HG03432 (cell line): ENCODE results near the gene ACCSL.

ENCODE experiments used
- ATAC-seq: cut with Tn5 transposase; IDR thresholded peaks from one replicate; pipeline ENCODE4 v1.9.1; 2021; ENCODE audit warnings: mild to moderate bottlenecking, moderate library complexity; ENCODE audit not compliant: unreplicated experiment

ACCSL gene

GRCh38 chr11:44017443-44018126, 30.2 kb upstream of the ACCSL start:
- ATAC-seq = no peak

GRCh38 chr11:44018127-44018521, 29.7 kb upstream of the ACCSL start:
- ATAC-seq = no peak

GRCh38 chr11:44018829-44019228, 29.0 kb upstream of the ACCSL start:
- ATAC-seq = no peak

- ATAC-seq = no peak
Measured at GRCh38 chr11:44024977-44025376, 22.8 kb upstream of the ACCSL start.

GRCh38 chr11:44025727-44026126, 22.1 kb upstream of the ACCSL start:
- ATAC-seq = no peak

- no peak for ATAC-seq
Measured at GRCh38 chr11:44028401-44028800, 19.4 kb upstream of the ACCSL start.

GRCh38 chr11:44028816-44029506, 18.8 kb upstream of the ACCSL start:
- ATAC-seq = no peak

GRCh38 chr11:44029507-44029845, 18.3 kb upstream of the ACCSL start:
- no peak for ATAC-seq

- ATAC-seq = no peak
Measured at GRCh38 chr11:44029977-44030911, 17.5 kb upstream of the ACCSL start.

- no peak for ATAC-seq
Measured at GRCh38 chr11:44030996-44031395, 16.8 kb upstream of the ACCSL start.

GRCh38 chr11:44031549-44031948, 16.2 kb upstream of the ACCSL start:
- no peak for ATAC-seq

GRCh38 chr11:44032299-44033085, 15.3 kb upstream of the ACCSL start:
- ATAC-seq = no peak

GRCh38 chr11:44033411-44033850, 14.3 kb upstream of the ACCSL start:
- no peak for ATAC-seq

- ATAC-seq = no peak
Measured at GRCh38 chr11:44033856-44034255, 13.9 kb upstream of the ACCSL start.

GRCh38 chr11:44034639-44035038, 13.1 kb upstream of the ACCSL start:
- ATAC-seq = no peak

- peak; percentile 81 for ATAC-seq
Measured at GRCh38 chr11:44036811-44037657, 10.7 kb upstream of the ACCSL start.

GRCh38 chr11:44037658-44037998, 10.2 kb upstream of the ACCSL start:
- no peak for ATAC-seq

- no peak for ATAC-seq
Measured at GRCh38 chr11:44043157-44043556, 4.6 kb upstream of the ACCSL start.

- no peak for ATAC-seq
Measured at GRCh38 chr11:44046182-44046581, 1.6 kb upstream of the ACCSL start.

- ATAC-seq = no peak
Measured at GRCh38 chr11:44047298-44047697, 483 bp upstream of the ACCSL start.
